HG02885 (cell line): ENCODE results near the gene GAD1.

Experiments
- ATAC-seq: cut with Tn5 transposase; IDR thresholded peaks from one replicate; pipeline ENCODE4 v1.9.1; 2021; ENCODE audit warnings: mild to moderate bottlenecking; ENCODE audit not compliant: unreplicated experiment, poor library complexity

Gene GAD1

DNA sequence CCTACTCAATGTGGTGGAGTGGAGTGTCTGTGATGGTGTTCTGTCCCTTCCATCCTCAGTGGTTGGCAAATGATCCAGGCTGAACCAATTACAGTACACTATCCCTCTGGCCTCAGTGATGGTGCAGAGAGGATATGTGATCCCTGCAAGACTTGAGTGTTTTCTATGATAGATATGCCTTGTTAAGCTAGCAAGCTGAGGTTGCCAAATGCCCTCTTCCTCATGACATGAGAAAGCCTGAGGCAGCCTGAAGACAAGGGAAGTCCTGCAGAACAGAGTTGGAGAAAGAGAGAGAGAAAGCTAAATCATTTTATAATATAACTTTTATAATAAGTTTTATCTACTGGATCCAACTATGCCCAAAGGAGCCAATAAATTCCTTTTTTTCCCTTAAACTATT is 70.8 kb downstream of the GAD1 start:
- no peak for ATAC-seq

DNA sequence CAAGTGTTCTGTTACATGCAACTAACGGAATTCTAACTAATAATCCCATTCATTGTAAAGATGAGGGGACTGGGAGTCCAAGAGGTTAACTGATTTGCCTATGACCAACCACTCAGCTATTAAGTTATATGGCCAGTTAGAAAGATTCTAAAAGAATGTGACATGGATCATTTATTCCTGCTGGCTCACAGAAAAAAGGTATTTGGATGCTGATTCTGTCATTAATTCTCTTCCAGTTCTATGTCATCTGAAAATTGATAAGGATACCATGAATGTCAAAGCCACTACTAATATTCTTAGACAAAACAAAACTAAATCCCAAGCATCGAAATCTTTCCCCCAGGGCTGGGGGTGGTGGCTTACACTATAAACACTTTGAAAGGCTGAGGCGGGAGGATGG is 71.2 kb downstream of the GAD1 start:
- no peak for ATAC-seq

DNA sequence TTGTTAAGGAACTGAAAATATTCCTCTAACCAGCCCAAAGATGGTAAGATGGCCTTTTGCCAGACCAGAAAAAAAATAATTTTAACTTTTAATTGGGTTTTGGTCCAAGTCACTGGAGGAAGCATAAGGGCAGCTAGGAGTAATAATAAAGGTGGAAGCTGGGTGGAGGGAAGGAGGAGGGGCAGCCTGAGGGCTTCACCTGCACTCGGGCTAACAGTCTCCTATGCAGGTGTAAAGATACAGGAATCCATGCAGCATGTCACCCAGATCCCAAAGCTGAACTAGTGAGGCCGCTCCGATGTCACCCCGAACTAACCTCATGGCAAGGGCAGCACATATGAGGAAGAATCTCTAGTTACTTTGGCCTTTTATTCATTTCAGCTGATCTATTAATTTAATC is 75.2 kb downstream of the GAD1 start:
- no peak for ATAC-seq

DNA sequence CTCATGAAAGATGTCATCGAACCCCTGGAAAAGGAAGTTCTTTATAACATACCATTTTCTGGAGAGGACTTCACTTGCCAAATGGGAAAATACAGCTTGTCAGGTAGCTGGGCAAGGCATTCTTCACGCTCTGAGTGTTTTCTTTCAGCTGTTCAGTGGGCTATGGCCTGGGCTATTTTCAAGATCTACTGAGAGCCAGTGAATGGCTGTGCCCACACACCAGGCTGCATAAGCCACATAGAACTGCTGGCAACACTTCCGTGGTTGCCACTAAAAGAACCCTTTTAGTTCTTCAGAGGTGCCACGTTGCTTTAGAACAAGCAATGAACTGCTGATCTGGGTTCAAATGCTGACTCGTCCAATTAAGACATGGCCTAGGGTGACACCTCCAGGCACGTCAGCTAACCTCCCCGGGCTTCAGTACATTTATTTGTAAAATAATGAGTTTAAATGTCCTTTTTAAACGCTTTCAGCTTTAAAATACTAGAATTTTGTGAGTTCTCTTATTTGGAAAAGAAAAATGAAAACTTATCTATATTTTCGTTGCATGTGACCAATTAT is 75.8 kb downstream of the GAD1 start:
- no peak for ATAC-seq

DNA sequence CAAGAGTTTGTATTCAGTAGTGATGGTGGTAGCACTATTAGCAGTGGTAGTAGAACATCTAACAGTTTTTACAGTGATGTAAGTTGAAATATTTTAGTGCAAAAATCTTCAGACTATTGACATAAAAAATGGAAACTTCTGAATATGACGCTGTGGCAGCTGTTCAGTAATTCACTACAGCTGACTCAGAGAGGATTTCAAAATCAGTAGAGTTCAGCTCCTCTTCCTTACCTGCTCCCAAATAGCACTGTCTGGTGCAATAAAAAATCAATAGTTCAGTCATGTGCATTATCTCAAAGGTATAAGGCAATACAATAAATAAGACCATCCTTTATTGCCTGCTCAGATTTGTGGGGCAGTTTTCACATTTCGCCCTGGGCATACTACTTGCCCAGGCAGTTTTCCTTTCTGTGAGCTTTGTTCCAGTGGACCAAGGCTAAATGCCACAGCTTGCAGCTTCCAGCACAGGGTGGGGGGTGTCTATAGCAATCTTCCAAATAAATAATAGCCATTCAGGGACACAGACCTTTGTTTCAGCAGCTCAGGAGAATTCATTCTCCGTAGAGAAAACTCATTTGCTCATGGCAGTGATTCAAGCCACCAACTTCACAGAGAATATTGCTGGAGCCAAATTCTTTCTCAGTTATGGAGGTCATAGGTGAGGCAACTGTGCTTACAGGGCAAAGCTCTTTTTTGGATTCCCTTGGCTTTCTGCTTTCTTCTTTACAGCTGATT is 78.5 kb downstream of the GAD1 start:
- no peak for ATAC-seq

GRCh38 chr2:170896622-170897021 is 79.9 kb downstream of the GAD1 start:
- ATAC-seq: no peak

DNA sequence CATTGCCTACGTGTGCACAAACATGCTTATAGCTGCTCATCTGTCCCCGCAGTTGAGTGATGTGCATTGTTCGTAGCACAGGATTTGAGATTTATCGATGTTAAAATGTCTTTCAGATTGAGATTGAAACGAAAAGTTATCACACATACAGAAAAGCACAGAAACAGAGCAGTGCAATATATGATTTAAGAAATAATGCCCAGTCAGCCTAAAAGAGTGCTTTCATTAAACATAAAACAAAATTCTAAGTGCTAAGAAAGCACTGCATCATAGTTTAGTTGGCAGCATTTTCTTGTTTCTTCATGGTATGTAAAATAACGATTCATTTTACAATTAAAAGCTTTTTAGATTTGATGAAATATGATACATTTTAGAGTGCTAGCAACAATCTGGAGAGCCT is 80.4 kb downstream of the GAD1 start:
- no peak for ATAC-seq

DNA sequence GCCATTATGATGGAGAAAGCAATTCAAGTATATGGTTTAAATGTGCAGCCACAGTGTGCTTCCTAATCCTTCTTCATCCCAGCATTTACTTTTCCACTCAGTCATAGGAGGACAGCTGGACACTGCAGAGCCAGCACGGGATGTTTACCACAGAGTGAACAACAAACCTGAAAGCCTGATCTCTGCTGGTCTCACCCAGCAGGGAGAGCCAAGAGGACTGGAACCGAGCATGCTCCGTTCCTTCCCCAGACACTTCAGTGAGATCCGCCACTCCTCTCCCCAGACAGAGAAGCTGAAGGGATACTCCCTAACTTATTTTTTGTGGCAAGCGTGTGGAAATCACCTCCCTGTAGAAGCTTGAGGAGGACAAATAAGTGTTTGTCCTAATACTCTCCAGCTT is 89.2 kb downstream of the GAD1 start:
- ATAC-seq: no peak
